ENCODE data around the gene P2RX7. TPM values are rescaled to one million over a fixed set of nuclear protein-coding genes. Genes with fewer than 3 reads are reported as not detected.

P2RX7 gene
- total RNA-seq, 3 donors from 2014 or later, result 3.8 to 8.5 (median 3.9) TPM

GRCh38 chr12:121232977-121233627 is 100.4 kb downstream of the P2RX7 start:
- Histone ChIP-seq H3K4me3 (no peak overlapping the region), H3K27me3 (no peaks in the 10 kb centered on the region), H3K27ac (no peak overlapping the region), H3K9me3 (no peaks in the 10 kb centered on the region), H3K4me1 (no peaks in the 10 kb centered on the region), H3K36me3 (peaks cover 8% of the 10 kb centered on the region)
- no peak for DNase-seq (ENCODE audit: low spot score in 2 of 2)
- intact Hi-C loops (cut with DNase I; ENCODE audit: low total_unique reads), result no loop called here
- TF ChIP-seq POLR2AphosphoS5 (IDR thresholded peaks at IDR 0.05) (no peak), POLR2A (IDR thresholded peaks at IDR 0.05) (no peak), CTCF (IDR thresholded peaks at IDR 0.05) (no peak)

- Histone ChIP-seq H3K27me3 (no peaks in the 10 kb centered on the region), H3K9me3 (no peaks in the 10 kb centered on the region), H3K27ac (no peak overlapping the region), H3K4me3 (no peak overlapping the region), H3K4me1 (no peaks in the 10 kb centered on the region), H3K36me3 (peaks cover 8% of the 10 kb centered on the region)
- intact Hi-C loops (cut with DNase I; ENCODE audit: low total_unique reads), result no loop called here
- DNase-seq (ENCODE audit: low spot score in 2 of 2), result no peak
- TF ChIP-seq CTCF (IDR thresholded peaks at IDR 0.05) (no peak), POLR2AphosphoS5 (IDR thresholded peaks at IDR 0.05) (no peak), POLR2A (IDR thresholded peaks at IDR 0.05) (no peak)
Measured at GRCh38 chr12:121233628-121234020, 100.9 kb downstream of the P2RX7 start.

- intact Hi-C loops (cut with DNase I; ENCODE audit: low total_unique reads), result no loop called here
- H3K27me3 ChIP-seq, result no peaks in the 10 kb centered on the region
- no peak for DNase-seq (ENCODE audit: low spot score in 2 of 2)
- peaks cover 8% of the 10 kb centered on the region for H3K36me3 ChIP-seq
- no peak for TF ChIP-seq POLR2A (IDR thresholded peaks at IDR 0.05)
- no peak overlapping the region for H3K4me3 ChIP-seq
- H3K9me3 ChIP-seq, result no peaks in the 10 kb centered on the region
- H3K4me1 ChIP-seq, result no peaks in the 10 kb centered on the region
- H3K27ac ChIP-seq, result no peak overlapping the region
Measured at GRCh38 chr12:121236776-121237175, 104.1 kb downstream of the P2RX7 start.

- no peak for DNase-seq (ENCODE audit: low spot score in 2 of 2)
- Histone ChIP-seq H3K9me3 (no peaks in the 10 kb centered on the region), H3K4me3 (no peak overlapping the region), H3K27me3 (no peaks in the 10 kb centered on the region), H3K4me1 (no peaks in the 10 kb centered on the region), H3K36me3 (peaks cover 8% of the 10 kb centered on the region), H3K27ac (peak overlapping the region in 1 of 2 donors; percentile 18)
- intact Hi-C loops (cut with DNase I; ENCODE audit: low total_unique reads), result no loop called here
- TF ChIP-seq POLR2A (IDR thresholded peaks at IDR 0.05) (no peak), POLR2AphosphoS5 (IDR thresholded peaks at IDR 0.05) (no peak), CTCF (IDR thresholded peaks at IDR 0.05) (no peak)
Measured at GRCh38 chr12:121237415-121237814, 104.7 kb downstream of the P2RX7 start.

Other genes starting within 250 kb of the P2RX7 start
- gene SPPL3, start 228.5 kb upstream of the P2RX7 start, total RNA-seq, result 10 to 100 TPM; 19.0 to 27.1 (median 22.0) TPM
- under 1 TPM in 2 of 3 donors, not detected in 1; 0.29 to 0.33 TPM for gene HNF1A, start 154.3 kb upstream of the P2RX7 start, total RNA-seq
- 10 to 100 TPM in 1 of 3 donors, 1 to 10 TPM in 2; 9.4 to 13.0 (median 9.8) TPM for gene C12orf43, start 116.4 kb upstream of the P2RX7 start, total RNA-seq
- 1 to 10 TPM in 2 of 3 donors, under 1 TPM in 1; 0.32 to 1.3 (median 1.0) TPM for gene OASL, start 93.6 kb upstream of the P2RX7 start, total RNA-seq
- 100 to 1,000 TPM in 1 of 3 donors, 10 to 100 TPM in 2; 62.9 to 114 (median 86.9) TPM for gene P2RX4, start 77.3 kb downstream of the P2RX7 start, total RNA-seq
- 10 to 100 TPM; 27.4 to 32.0 (median 29.2) TPM for gene CAMKK2, start 163.8 kb downstream of the P2RX7 start, total RNA-seq
- 100 to 1,000 TPM; 109 to 169 (median 147) TPM for gene ANAPC5, start 219.5 kb downstream of the P2RX7 start, total RNA-seq